Suprapubic skin (tissue), 4 donors: ENCODE data around the gene ADARB1.

ENCODE experiments used
- EP300 ChIP-seq: sonication (generic); formaldehyde crosslinking; IDR thresholded peaks from one replicate; pipeline ENCODE4 v1.6.1; 2017; ENCODE audit warnings: antibody characterized with exemption
- POLR2A ChIP-seq, 2 donors: fragments of 450-650 bp; IDR thresholded peaks; one replicate each; pipeline ENCODE4 v1.6.1; 2017; ENCODE audit warnings: antibody characterized with exemption in 2 of 2, mild to moderate bottlenecking in 2 of 2, moderate library complexity in 2 of 2
- POLR2AphosphoS5 ChIP-seq, 3 donors: sonication (generic); formaldehyde crosslinking; IDR thresholded peaks; one replicate each; pipeline ENCODE4 v1.6.1; 2017; ENCODE audit warnings: antibody characterized with exemption in 3 of 3
- TF ChIP-seq, protein P1 (sequence below), 2 donors: fragments of 200-600 bp in 1 of 2; fragments of 450-650 bp in 1 of 2; sonication (generic) in 1 of 2; IDR thresholded peaks; one replicate each; pipeline ENCODE4 v1.5.1; 2016 to 2019; ENCODE audit warnings: antibody characterized with exemption in 2 of 2, mild to moderate bottlenecking in 1 of 2, moderate library complexity in 1 of 2

DNA sequence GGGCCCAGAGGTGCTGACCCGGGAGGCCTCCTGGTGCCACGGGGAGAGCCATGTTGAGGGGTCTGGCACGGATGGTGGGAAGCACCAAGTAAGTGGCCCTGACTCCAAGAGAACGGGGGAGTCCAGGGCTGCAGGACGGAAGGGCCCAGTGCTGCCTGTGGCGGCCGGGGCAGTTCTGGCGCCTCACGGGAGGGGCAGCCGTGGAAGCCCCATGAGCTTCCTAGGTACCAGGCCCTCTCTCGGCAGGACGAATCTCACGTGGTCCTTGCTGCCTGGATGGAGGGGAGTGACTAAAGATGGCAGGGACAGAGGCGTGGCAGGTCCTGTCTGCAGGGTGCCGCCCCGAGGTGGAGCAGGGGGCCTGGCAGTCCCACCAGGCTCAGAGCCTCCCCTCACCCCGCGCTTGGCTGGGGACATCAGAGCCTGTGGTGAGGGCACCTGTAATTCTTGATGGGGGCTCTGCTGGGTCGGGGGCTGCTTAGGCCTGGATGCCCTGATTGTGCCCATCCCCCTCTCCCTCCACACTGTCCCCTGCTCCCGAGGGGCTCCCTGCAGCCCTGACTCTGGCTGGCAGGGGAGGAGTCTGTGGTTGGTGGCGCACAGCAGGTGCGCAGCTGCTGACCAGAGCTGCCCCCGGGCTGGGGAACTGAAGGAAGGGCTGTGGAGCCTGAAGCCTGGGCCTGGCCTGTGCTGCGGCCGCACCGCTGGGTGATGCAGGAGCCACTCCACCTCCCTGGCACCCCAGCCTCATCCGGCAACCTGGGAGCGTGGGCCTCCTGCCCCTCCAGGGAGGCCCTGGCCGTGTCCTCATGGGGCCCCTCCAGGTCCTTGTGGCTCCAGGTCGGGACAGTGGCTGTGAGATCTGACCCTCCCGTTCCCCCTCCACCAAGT, 181.9 kb downstream of the ADARB1 start:
- TF ChIP-seq, protein P1, sequence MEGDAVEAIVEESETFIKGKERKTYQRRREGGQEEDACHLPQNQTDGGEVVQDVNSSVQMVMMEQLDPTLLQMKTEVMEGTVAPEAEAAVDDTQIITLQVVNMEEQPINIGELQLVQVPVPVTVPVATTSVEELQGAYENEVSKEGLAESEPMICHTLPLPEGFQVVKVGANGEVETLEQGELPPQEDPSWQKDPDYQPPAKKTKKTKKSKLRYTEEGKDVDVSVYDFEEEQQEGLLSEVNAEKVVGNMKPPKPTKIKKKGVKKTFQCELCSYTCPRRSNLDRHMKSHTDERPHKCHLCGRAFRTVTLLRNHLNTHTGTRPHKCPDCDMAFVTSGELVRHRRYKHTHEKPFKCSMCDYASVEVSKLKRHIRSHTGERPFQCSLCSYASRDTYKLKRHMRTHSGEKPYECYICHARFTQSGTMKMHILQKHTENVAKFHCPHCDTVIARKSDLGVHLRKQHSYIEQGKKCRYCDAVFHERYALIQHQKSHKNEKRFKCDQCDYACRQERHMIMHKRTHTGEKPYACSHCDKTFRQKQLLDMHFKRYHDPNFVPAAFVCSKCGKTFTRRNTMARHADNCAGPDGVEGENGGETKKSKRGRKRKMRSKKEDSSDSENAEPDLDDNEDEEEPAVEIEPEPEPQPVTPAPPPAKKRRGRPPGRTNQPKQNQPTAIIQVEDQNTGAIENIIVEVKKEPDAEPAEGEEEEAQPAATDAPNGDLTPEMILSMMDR (IDR thresholded peaks at IDR 0.05), result no peak
- TF ChIP-seq POLR2AphosphoS5 (IDR thresholded peaks at IDR 0.05) (no peak), EP300 (no peak), POLR2A (IDR thresholded peaks at IDR 0.05) (no peak)
